GF-D8 (cell line): ENCODE results near the gene PRKD1.

Experiments used
- DNase-seq: peaks from one replicate; lab custom pipeline; 2025; lab: John Stamatoyannopoulos, UW

Gene PRKD1

DNA sequence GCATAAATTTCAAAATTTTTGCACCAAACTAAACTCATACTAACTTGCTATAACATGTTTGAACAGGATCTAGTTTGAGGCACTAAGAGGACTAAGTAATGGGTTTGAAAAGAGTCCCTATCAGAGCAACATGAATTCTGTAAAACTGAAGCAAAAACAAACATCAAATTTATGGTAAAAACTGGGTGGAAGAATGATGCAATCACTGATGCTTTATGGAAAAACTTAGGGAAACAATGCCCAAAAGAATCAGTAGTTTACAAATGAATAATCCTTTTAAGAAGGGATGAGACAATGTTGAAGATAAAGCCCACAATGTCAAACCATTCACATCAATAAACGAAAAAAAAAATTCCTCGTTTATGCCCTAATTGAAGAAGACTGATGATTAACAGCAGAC is 88.9 kb downstream of the PRKD1 start:
- DNase-seq, result no peak

DNA sequence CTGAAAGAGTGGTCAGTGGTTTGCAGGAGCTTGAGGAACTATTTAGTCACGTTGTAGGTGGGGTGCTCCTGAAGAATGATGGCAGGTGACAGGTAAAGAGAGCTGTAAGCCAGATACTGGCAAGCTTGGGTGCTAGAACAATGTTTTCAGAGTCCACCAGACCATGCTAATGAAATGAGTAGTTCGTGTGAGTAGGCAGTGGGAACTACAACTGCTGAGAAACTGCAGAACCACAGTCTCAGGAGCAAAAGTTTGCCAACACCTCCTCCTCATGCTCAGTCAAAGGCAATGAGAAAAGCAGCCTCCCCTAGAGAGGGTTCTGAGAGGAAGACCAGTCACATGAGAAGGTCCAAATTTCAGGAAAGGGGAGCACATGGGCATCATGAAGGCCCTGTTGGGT is 91.3 kb downstream of the PRKD1 start:
- DNase-seq, result no peak

DNA sequence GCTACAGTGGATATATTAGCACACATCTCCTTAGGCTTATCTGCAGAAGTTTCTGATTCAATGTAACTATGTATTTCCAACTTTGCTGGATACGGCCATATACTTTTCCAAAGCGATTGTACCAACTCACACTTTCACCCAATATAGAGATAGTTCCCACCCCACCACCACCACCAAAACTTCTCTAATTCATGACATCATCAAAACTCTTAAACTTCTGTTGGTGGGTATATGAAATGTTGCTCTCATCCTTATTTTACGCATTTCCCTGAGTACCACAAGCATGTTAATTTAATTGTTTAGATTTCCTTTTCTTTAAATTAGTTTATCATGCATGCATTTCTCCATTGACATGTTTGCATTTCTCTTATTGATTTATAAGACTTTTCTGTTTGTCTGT is 95.6 kb downstream of the PRKD1 start:
- no peak for DNase-seq

DNA sequence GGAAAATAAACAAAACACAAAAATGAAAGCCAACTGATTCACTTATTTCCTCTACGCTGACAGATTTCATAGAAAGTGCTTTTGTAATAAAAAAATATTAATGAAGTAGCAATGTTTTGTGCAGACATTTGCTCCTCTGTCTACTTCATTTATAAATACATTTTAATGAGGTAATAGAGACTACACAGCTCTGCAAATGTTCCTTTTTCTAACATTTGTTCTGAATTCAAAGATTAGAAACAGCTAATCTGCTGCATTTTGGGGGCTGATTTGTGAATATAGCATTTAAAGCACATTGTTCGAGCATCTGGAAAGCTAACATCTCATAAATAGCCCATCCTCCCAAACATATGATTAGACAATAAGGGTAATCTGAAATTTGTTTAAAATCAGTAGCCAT is 97.8 kb downstream of the PRKD1 start:
- DNase-seq, result no peak

DNA sequence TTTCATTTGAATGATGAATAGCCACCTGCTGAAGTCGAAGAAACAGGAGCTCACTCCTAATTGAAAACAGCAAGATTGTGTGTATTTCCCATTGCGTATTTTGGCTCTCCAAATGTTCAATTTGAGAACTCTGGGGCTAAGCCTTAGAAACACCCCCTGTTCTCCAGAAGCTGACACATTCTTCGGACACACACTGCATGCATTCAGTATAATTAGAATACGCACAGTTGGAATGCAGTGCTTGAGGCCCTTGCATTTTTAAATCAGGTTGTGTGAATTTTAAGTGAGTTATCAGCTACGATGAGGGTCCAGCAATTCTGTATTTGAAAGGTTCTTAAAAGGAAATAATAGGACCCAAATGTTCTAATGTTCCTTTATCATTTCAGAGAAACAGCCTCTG is 103.8 kb downstream of the PRKD1 start:
- DNase-seq, result no peak

DNA sequence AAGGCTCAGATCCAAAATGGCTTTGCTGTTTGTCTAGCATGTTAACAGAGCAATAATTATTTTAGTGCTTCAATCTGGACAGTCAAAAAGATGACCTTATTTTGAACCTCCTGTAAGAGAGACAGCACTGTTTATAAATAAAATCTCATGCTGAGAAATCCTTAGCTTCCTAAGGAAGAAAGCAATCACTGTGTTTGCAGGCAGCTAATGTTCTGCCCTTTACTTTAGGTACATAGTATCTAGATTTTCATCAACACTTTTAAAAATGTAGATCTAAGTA is 105.3 kb downstream of the PRKD1 start:
- no peak for DNase-seq

DNA sequence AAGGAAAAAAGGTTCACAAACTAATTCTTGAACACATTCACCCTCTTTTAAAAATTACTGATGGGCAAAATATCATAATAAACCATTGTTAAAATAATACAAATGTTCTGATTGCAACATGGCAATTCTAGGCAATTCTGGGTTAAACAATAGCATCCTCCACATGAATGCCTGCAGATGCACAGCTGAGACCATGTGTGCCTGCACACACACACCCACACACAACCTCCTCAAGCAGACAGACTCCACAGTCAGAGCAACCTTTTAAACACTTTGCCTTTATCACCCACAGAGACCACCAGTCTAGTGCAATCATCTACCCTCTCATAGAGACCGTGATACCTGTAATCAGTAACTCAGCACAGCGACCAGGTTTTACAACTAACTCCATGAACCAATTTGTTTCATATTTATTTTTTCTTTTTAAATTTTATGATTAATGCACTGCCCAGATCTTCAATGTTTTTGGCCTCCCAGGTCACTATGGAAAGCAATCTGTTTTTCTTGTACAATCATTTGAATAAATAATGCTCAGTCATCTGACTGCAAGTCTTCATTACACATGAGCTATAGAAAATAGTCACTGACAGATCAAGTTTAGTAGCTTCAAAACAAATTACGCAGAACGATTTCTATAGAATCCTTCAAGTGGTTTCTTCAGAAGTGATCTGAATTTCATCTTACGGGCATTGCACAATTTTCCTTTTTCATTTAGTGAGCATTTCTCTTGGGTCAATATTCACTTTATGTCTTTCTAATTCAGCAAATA is 105.8 kb downstream of the PRKD1 start:
- no peak for DNase-seq

DNA sequence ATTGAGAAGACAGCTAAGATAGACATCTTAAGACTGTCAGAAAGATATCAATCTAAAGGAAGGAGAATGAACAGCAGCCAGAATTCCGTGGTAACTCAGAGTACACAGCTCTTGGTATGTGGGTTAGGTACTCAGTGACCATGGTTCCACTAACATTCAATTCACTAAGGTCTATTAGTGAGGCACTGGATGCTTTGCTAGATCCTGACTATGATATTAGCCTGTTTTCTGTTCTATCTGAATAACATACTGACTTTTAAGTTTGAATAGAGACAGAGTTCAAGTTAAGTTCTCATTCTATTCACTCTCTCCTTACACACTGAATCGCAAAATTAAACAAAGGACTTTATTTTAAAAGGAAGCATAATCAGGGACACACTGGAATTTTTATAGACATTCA is 106.4 kb downstream of the PRKD1 start:
- no peak for DNase-seq

DNA sequence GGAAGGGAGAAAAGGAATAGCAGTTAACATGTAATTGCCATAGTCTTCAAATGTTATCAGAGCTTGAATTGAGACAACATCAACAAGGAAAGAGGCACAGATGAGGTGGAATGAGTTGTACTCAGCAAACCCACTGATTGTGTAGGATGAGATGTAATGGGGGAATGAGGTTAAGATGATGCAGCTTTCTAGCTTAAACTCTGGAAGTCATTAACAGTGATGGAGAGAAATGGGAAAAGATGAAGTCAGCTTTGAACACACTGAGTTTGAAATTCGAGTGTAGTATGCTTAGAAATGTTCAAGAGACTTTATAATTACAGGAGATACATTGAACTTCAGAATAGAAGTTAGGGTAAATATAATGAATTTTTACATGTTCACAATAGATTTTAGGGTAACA is 106.9 kb downstream of the PRKD1 start:
- no peak for DNase-seq

DNA sequence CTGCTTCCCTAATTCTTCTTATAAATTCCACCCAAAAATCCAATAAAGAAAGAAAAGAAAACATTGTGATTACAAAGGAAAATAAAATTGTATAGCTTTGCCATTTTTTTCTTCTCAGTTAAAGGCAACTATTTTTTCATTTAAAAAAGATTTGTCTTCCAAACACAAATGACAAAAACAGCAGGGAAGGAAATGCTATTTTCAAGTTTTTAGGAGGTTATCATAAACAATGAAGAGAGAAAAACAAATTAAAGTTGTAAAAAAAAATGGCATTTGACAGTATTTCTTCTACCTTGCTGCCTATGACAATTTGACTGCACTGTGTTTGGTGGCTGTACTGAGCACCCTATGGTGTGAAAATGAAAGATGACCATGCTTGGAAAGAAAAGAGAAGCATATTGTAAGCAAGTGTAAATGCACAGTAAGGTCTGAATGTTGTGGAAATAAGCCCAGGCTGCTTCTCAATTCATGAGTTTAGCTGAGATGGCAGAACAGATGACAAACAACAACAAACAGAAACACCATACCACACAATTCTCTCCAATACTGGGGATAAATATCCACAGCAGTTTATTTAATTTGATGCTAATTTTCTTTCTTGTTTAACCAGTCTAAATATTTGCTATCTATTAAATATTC is 109.8 kb downstream of the PRKD1 start:
- no peak for DNase-seq

DNA sequence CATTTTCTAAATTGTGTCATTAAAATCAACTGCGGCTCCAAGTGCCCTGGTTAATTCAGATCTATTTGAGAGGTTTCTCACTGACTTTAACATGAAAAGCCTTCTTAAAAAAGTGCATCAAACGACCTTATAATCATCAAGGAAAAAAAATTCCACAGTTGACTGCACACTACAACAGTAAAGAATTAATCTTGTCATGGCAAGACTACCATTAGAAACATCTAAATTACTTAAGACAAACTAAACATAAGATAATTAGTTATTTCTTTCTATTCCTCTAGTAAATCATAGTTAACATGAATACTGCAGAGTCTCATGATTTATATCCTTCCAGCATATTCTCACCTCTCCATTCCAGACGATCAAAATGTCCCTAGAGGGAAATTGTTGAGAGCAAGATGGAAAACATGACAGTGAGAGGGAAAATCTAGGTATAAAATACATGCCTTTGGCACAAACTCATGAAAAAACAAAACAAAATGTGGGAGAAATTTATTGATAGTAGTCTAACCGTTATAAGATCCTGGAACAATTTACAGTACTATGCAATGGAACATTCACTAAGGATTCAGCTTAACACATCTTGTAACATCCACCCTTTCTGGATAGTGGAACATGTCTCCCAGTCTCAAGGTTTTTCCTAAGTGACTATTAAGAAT is 112.5 kb downstream of the PRKD1 start:
- no peak for DNase-seq

DNA sequence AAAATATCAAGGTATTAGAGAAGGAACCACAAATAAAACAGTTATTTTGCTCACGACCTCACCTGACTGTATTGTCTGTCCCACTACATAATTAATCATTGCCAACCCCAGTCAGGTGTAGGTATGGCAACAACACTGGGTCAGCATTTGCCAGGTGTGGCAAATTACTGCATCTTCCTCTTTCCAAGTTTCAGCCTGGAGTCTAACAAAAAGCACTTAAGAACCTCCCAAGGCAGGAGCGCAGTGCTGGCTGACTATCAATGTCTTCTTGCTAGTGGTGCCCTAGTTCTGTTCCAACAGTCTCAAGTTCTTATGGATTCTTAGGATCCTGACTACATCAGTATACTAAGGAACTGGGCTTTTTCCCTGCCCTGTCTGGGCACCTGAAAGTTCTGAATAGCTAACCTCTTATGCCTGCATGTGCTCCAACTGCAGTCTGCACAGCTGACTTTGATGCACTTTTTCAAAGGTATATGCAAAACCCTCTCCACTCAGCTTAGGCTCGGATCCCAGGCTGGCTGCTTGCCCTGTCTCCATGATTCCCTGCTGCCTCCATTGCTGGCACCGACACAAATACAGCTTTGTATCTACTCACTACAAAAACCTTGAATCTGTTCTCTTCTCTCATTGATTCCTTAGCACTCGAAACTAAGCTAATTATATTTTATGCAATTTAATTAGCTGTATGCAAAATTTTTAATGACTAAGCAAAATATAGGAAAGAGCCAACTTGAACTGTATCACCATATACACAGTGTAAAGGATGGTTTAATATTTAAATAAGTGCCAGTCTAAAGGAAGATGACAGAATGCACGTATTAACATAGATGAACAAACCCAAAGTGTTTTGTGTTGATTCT is 113.3 kb downstream of the PRKD1 start:
- DNase-seq, result no peak

DNA sequence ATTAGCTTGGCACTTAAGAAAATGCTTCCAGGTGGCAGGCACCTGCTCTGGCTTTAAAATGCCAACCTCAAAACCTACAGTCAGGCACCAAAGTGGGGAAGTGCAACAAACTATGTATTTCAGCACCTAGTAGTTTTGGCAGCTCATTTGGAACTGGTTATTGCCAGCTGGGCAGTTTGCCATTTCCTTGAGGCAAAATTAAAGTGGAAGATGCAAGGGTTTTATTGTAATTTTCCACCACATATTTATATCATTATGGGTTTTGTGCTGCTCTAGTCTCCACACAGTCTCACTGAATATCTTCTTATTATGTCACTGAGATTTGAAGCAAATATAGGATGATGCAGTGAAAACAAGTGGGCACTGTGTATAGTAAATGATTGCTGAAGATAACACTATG is 117.0 kb downstream of the PRKD1 start:
- DNase-seq, result no peak

DNA sequence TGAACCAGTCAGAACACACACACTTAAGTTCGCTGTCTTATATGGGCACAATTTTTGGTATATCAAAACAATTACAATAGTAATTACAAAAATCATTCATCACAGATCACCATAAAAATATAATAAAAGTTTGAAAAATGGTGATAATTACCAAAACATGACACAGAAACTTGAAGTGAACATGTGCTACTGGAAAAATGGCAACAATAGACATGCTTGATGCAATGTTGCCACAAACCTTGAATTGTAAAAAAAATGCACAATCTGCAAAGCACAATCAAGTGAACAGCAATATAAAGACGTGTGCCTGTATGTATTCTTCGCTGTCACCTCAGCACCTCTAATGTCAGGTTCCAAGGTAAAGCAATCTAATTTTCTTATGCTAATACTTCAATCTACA is 117.6 kb downstream of the PRKD1 start:
- DNase-seq, result no peak

DNA sequence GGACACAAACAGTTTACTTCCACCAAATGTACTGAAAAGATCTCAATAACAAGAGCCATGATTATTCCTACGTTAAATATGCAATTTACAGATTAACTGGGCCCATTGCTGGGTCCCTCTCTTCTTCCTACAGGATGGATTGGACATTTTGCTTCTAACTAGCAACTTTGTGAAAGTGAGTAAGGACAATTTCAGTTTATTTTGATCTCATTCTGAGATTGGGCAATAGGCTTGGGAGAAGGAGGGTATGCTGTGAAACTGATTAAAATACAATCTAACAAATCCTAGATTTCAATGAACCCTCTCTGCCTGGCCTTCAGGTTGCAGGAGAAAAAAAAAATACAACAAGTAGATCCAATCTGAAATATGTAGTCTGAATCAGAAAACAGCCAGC is 121.5 kb downstream of the PRKD1 start:
- no peak for DNase-seq

DNA sequence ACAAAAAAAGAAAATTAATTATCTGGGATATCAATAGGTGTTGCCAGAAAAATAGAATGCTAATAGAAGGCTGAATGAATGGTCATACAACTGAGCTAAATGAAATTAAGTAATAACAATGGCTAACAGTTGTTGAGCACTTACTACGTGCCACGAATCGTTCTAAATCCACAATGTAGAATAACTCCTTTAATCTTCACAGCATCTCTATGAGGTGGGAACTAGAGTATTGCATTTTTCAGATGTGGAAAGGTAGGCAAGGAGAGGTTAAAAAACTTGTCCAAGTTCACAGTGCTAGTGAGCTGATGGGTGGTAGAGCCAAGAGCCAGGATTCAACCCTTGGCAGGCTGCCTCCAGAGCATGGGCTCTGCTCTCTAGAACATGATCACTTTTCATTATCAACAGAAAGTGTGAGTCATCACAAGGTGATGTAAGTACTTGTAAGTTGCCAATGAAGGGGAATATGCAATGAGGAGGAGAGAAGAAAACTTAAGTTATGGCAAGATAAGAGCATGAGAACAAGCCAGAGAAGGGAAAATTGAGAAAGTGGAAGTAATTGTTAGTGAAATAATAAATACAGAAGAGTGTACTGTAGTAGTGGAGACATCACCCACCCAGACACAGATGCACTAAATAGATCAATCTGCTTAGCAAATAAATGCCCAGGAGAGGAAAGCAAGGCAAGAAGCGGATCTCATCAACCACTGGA is 122.1 kb downstream of the PRKD1 start:
- no peak for DNase-seq

DNA sequence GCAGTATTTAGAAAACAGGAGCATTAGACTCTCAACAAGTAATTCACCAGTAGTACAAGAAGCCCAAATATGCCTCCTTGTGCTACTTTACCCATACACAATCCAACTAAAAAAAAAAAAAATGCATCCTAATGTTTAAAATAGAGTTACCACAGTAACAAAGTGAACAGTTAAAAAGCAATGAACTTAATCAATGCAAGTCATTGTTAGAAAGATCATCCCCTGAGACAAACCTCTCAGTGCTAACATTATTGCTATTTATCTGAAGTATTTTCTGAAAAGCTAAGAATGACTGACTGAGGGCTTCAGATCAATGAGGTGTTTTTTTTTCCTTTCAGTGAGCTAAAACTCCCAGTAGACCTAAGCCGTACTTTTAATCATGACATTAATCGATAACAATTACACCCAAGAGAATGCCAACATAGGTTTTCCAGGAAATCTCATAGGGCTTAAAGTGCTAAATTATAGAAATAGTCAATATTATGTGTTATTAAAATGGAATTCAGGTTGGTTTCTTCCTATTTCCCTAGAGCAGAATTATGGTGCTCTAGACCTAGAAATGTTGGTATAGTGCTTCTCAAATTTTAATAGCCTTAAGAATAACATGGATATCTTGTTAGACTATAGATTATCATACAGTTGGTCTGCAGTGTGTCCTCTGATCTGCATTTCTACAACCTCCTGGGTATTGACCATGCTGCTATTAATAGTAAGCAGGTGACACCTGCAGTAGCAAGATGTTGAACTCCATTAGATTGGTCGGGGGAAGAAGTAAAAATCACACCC is 123.0 kb downstream of the PRKD1 start:
- no peak for DNase-seq

DNA sequence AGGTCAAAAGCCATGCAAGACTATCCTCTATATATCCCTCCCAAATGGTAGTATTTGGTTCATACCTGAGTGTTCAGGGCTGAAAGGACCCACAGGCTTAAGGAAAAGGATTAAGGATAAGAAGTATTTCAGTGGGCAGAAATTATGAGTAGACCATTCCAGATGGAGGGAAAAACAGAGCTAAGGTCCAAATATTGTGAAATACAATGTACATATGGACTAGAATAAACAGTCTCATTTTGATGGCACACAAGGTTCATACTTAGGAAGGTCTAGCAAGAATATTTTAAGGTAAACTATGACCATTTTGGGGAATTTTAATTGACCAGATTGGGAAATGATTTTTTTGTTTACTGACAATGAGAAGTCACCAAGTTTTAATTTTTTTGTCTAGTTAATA is 124.6 kb downstream of the PRKD1 start:
- DNase-seq, result no peak

DNA sequence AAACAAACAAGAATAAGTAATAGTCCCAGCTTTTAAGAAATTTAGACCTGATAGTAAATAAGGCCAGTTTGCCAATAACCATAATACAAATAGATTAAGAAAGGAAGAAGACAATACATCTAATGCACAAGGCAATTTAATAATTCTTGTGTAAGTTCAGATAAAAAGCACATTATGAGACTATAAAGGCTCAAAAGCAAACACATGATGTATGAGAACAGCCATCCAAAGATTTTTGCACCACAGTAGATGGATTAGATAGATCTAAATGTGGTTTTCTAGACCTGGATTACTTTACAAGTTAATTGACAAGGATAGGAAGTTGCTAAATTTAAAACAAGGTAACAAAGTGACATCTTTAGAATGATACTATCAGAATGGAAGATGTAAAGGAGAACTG is 125.4 kb downstream of the PRKD1 start:
- DNase-seq, result no peak

DNA sequence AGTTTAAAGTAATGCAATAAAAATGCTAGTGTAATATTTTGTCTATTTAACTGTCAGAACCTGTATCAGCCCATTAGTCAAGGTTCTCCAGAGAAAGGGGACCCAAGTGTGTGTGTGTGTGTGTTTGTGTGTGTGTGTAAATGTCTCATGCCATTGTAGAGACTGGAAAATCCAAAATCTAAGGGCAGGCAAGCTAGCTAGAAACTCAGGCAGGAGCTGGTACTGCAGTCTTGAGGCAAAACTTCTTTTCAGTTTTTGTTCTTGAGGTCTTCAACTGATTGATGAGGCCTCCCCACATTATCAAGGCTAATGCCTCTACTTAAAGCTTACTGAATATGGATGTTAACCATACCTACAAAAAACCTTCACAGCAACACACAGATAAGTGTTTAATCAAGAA is 126.7 kb downstream of the PRKD1 start:
- no peak for DNase-seq

DNA sequence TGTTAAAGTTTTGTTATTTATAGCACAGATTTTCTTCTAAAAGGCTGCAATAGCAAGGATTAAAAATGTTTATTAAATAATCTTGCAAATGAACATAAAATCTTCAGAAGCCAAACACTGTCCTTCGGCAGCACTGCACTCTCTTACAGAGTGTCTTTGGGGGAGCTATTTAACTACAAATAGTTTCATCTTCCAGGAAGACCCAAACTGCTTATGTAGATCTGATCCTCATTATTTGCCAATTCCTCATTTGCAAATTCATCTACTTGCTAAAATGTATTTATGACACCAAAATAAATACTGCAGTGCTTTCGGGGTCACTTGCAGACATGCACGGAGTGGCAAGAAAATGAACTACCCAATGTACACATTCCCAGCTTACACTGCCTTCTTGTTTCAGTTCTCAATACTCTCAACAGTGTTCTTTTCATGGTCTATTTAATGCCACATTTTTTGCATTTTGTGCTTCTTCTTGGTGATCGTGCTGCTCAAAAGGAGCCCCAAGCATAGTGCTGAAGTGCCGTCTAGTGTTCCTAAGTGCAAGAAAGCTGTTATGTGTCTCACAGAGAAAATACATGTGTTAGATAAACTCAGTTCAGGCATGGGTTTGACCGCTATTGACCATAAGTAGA is 128.1 kb downstream of the PRKD1 start:
- DNase-seq, result no peak
